SU-DHL-6 (cell line): ENCODE measurements around the gene COL26A1.

Source experiments
- EZH2phosphoT487 ChIP-seq: fragments of 200-600 bp; sonication (generic), shearing (Covaris generic); conservative IDR thresholded peaks from 2 replicates; pipeline ENCODE4 v1.6.1; 2018; ENCODE audit warnings: mild to moderate bottlenecking, antibody characterized with exemption, low read length, moderate library complexity, mixed read lengths
- TF ChIP-seq, protein P1 (sequence below): fragments of 200-600 bp; sonication (generic); IDR thresholded peaks from one replicate; pipeline ENCODE4 v1.5.1; 2017; ENCODE audit warnings: antibody characterized with exemption, mild to moderate bottlenecking, low read length, moderate library complexity; ENCODE audit not compliant: insufficient read depth, poor library complexity, severe bottlenecking

DNA sequence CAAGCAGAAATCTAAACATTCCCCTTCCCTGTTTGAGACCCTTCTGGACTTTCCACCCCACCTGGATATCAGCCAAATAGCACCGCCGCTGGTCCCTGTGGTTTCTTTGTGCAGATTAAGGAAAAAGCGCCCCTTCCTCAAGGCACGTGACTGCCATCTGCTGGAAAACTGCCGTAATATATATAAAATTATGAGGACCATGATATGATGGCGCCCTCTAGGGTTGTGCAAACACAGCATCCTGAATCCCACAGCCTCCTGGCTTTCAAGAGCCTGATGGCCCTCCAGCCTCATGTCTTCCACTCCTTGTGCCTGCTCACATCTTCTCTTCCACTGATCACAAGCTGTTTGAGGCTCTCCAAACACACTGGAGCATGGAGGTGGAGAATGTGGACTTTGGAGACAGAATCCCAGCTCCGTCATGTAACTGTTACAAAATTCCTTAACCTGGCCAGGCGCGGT lies 145.1 kb downstream of the COL26A1 start:
- TF ChIP-seq, protein P1, sequence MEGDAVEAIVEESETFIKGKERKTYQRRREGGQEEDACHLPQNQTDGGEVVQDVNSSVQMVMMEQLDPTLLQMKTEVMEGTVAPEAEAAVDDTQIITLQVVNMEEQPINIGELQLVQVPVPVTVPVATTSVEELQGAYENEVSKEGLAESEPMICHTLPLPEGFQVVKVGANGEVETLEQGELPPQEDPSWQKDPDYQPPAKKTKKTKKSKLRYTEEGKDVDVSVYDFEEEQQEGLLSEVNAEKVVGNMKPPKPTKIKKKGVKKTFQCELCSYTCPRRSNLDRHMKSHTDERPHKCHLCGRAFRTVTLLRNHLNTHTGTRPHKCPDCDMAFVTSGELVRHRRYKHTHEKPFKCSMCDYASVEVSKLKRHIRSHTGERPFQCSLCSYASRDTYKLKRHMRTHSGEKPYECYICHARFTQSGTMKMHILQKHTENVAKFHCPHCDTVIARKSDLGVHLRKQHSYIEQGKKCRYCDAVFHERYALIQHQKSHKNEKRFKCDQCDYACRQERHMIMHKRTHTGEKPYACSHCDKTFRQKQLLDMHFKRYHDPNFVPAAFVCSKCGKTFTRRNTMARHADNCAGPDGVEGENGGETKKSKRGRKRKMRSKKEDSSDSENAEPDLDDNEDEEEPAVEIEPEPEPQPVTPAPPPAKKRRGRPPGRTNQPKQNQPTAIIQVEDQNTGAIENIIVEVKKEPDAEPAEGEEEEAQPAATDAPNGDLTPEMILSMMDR, result peak; percentile 98
- no peak for TF ChIP-seq EZH2phosphoT487
